HuH-7 (cell line): ENCODE data around the gene PRDX5.

Experiments
- DNase-seq: peaks from one replicate; pipeline ENCODE4 v3.0.0; 2011; ENCODE audit warnings: low spot score

The PRDX5 gene

DNA sequence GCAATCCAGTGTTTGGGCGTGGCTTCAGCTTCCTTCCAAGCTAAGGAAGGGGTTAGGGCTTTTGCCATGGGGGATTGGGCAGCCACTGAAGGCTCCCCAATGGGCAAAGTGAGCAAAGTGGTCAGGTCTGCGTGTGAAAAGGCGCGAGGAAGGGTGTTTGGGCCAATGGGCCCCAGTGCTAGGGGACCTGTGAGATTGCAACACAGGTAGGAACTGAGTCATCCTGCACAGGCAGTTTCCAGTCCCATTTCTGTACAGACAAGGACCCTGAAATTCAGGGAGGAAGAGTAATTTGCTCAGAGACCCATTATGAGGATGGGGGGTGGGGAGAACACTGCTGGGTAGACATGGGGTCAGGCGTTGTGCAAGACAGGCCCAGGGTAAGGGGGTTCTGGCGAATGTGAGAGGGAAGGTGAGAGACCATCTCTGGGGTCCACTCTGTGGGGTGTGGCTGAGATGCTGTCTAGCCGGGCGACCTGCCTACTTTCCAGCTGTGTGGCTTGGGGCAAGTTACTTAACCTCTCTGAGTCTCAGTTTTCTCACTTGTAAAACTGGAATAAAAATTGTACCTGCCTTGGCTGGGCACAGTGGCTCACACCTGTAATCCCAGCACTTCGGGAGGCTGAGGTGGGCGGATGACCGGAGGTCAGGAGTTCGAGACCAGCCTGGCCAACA lies 29.4 kb downstream of the PRDX5 start:
- no peak for DNase-seq

DNA sequence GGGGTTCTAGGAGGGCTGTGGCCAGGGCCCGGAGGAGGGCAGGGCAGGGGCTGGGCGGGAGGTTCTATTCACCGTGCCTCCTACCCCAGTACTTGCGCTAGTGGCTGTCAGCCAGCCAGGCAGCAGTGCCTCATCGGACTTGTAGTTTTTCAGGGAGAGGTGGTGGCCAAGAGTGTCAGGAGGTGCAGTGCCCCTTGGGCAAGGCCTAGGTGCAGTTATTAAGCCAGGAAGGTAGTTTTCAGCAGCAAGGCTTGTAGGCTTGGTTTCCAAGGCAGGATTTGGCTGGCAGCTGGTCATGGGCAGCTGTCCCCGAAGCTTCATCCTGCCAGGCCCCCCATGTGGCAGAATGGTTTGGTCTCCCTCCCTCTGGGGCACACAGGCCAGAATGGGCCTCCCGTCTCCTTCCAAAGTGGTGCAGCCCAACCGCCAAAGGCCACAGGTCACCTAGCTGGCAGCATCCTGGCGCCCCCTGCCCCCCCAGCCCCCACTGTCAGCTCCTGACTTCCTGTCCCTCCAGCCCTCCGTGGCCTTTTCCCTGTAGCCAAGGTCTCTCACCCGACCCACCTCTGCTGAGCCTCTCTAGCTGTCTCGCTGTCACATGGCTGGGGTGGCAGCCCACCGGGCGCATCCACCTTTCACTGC lies 30.6 kb downstream of the PRDX5 start:
- no peak for DNase-seq

DNA sequence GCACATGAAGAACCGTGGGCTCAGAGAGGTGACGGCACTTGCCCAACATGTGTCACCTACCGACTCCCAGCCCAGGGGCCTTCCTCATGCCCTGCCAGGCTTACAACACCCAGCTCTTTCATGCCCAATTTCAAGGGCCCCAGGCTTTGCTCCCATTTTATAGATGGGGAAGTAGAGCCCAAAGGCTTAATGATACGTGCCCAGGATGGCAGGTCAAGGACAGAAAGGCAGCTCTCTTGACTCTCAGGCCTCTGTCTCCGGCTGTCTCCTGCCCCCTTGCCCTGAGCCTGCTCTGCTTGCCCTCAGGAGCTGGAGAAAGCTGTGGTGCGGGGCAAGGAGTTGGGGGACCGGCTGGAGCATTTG lies 31.1 kb downstream of the PRDX5 start:
- no peak for DNase-seq

DNA sequence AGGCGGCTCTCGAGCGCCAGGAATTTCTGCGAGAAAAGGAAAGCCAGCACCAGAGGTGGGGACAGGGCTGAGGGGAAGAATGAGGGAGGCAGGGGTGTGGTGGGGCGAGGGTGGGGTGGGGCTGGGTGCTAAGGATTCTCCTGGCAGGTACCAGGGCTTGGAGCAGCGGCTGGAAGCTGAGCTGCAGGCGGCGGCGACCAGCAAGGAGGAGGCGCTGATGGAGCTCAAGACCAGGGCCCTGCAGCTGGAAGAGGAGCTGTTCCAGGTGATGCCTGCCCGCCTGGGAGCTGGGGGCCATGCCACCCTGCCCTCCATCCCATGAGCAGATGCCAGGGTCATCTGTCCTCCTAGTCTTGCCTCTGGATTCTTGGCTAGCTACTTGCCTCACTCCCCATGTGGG lies 31.5 kb downstream of the PRDX5 start:
- DNase-seq = no peak

DNA sequence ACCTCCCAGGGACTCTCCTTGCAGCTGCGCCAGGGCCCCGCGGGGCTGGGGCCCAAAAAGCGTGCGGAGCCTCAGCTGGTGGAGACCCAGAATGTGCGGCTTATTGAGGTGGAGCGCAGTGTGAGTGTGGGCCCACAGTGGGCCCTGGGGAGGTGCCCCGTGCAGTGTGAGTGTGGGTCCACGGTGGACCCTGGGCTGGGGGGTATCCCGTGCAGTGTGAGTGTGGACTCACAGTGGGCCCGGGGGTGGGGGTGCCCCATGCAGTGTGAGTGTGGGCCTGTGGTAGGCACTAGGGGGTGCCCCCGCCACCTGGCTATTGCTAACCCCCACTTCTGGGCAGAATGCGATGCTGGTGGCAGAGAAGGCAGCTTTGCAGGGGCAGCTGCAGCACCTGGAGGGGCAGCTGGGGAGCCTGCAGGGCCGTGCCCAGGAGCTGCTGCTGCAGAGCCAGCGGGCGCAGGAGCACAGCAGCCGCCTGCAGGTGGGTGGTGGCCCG lies 33.3 kb downstream of the PRDX5 start:
- no peak for DNase-seq

DNA sequence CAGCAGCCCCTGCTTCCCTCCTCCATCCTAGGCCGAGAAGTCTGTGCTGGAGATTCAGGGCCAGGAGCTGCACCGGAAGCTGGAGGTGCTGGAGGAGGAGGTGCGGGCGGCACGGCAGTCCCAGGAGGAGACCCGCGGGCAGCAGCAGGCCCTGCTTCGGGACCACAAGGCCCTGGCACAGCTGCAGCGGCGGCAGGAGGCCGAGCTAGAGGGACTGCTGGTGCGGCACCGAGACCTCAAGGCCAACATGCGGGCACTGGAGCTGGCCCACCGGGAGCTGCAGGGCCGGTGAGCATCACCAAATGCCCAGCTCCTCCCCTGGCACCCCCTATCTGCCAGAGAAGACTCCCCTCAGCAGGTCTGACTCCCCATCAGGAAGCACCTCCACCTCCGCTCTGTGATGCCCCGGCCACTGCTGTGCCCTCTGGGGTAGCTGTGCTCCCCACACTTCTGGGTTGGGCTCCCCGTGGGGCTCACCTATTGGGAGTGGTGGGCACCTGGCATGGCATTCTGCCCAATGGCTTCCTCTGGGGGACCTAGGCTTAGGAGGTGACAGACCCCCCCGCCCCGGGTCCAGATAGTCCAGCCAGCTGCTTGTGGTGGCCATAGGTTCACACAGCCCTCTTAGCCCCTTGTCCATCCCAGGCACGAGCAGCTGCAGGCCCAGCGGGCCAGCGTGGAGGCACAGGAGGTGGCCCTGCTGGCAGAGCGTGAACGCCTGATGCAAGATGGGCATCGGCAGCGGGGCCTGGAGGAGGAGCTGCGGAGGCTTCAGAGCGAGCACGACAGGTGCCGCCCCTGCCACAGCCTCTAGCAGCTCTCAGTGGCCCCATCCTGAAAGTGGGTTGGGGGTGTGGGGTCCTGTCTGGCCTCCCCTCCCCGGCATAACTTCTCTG lies 34.4 kb downstream of the PRDX5 start:
- no peak for DNase-seq

DNA sequence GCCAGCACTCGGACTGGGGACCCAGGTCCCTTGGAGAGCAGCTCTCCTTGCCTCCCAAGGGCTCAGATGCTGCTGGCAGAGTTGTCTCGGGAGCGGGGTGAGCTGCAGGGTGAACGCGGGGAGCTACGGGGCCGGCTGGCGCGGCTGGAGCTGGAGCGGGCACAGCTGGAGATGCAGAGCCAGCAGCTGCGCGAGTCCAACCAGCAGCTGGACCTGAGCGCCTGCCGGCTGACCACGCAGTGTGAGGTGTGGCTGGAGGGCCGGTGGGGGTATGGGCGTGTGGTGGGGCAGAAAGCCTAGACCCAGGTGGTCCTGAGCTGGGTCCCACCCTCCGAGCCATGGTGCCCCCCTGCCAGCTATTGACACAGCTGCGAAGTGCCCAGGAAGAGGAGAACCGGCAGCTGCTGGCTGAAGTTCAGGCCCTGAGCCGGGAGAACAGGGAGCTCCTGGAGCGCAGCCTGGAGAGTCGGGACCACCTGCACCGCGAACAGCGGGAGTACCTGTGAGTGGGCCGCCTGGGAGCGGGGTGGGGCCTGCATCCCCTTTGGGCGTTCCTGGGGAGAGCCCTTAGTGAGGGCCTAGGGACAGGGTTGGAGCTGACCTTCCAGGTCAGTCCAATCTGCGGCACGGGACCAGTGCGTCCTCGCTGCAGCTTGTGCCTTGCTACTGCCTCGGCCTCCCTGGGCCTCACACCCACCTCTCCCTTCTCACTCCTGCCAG lies 35.2 kb downstream of the PRDX5 start:
- no peak for DNase-seq

DNA sequence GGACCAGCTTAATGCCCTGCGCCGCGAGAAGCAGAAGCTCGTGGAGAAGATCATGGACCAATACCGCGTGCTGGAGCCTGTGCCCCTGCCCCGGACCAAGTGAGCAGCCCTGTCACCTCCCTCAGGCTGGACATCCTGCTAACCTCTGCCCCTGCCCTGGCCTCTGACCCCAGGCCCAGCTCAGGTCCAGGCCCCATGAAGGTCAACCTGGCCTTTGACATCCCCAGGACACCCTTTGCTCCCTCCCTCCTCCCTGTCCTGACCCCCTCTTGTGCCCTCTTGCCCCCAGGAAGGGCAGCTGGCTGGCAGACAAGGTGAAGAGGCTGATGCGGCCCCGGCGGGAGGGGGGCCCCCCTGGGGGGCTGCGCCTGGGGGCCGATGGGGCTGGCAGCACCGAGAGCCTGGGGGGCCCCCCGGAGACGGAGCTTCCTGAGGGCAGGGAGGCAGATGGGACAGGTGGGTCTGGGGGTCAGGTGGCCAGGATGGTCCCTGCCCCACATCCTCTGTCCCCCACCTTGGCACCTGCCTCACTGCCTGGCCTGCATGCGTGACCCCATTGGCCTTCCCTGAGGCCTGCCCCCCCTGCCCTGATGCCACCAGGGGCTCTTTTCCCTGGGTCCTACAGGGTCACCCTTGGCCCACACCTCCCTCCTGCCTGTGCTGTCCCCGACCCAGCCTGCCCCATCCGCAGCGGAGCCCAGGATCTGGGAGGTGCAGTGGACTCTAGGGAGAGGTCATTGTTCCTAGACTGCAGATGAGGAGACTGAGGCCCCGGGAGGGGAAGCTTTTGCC lies 36.0 kb downstream of the PRDX5 start:
- no peak for DNase-seq

DNA sequence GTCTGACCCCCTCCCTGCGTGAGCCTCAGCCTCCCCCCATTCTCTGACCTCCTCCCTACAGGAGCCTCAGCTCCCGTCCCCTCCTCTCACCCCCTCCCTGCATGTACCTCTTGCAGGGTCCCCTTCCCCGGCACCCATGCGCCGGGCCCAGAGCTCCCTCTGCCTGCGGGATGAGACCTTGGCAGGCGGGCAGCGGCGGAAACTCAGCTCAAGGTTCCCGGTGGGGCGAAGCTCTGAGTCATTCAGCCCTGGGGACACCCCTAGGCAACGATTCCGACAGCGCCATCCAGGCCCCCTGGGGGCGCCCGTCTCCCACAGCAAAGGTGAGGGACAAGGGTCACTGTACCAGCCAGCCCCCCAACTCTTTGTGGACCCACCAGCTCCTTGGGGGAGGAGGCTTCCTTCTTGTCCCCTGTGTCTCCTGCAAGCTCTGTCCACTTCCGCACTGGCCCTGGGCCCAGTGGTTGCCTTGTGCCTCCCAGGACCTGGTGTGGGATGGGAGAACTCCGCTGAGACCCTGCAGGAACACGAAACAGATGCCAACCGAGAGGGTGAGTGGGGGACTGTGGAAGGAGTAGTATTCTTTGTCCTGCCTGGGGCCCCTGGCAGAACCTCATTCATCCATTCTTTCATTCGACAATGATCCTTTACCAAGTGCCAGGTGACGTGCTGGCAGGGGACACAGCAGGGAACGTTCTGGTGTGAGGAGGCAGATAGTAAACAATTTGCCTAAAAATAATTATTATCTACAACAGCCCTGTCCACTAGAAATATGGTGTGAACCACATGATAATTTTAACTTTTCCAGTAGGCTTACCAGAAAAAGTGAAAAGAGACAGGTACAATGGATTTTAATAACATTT lies 37.4 kb downstream of the PRDX5 start:
- DNase-seq = peak; percentile 94

DNA sequence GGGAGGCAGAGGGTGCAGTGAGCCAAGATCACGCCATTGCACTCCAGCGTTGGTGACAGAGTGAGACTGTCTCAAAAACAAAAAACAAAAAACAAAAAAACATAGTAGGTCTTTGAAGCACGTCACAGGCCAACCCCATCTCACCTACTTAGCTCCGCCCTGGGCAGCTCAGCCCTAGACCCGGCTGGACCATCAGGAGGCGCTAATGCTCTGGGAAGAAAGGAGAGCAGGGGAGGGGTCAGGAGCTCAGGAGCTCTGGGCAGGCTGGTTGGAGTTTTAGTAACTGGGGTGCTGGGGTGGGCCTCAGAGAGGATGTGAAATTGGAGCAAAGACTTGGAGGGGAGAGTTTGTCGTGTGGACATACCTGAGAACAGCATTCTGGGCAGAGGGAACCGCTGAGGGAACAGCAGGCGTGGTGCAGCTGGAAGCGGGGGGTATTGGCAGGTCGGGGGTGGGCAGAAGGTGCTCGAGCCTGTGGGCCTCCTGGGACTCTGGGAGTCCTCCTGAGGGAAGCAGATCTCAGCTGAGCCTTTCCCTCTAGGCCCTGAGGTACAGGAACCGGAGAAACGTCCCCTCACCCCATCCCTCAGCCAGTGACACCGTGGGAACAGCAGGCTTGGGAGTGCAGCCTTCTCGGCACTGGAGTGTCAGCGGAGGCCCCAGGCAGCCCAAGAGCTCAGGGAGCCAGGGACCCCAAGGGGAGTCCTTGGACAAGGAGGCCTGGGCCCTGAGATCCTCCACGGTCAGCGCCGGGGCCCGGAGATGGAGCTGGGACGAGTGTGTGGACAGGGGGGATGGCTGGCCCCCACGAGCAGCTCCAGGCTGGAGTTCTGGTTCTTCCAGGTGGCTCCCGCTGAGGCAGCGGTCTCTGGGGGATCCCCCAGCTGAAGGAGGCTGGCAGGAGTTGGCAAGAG lies 38.8 kb downstream of the PRDX5 start:
- DNase-seq = peak; percentile 79

DNA sequence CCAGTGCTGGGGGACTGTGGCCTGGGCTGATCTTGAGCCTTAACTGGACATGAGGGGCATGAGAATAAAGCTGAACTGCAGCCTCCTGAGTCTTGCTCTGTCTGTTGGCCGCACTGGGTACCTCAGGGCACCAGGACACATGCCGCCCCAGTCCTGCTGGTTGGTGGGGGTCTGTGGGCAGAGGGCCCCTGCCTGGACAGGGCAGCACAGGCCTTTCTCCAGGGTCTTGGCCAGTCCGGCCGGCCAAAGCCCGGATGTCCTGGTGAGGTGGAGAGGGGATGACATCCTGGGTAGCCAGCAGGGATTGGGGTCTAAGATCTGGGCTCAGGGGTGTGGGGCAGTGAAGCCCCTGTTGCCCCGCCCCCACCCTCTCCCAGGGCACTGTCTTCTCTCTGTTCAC lies 39.5 kb downstream of the PRDX5 start:
- DNase-seq = no peak

DNA sequence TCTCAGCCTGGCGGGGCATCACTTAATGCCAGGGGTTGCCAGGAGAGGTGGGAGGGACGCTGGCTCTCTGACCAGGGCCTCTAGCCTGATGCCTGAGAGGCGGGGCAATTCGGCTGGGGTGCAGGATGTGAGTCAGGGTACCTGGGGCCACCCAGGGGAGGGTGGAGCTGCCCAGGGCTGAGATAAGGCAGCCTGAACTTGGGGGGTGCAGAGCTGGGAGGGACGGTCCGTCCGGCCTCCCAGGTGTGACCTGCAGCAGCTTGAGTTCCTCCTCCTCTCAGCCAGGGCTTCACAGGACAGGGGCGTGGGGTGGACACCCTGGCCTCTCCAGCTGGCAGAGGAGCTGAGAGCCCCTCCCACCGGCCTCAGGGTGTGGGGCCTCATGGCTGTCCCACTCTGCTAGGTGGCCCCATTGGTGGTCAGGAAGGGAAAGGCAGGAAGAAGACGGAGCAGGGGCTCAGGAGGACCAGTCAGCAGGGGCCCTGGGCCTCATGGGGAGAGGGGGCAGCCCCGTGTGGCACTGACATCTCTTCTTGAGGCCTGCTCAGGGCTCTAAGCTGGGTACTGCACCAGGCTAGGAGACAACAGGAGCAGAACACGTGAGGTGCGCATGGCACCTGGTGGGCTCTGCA lies 40.1 kb downstream of the PRDX5 start:
- no peak for DNase-seq

DNA sequence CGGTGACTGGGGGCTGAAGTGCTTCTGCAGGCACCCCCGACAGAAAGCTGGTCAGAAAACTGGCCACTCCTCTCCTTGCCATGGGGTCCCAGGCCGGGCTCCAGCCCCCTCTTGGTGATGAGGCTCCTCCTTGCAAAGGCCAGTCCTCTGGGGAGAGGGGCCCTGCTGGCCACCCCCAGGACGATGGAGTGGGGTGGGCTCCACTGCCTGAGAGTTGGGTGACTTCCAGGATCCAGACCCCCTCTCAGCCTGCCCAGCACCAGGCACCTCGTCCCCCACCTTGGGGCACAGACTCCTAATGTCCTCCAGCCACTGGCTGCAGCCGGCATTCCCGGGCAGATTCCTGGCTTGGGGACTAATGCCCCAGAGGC lies 40.6 kb downstream of the PRDX5 start:
- no peak for DNase-seq

DNA sequence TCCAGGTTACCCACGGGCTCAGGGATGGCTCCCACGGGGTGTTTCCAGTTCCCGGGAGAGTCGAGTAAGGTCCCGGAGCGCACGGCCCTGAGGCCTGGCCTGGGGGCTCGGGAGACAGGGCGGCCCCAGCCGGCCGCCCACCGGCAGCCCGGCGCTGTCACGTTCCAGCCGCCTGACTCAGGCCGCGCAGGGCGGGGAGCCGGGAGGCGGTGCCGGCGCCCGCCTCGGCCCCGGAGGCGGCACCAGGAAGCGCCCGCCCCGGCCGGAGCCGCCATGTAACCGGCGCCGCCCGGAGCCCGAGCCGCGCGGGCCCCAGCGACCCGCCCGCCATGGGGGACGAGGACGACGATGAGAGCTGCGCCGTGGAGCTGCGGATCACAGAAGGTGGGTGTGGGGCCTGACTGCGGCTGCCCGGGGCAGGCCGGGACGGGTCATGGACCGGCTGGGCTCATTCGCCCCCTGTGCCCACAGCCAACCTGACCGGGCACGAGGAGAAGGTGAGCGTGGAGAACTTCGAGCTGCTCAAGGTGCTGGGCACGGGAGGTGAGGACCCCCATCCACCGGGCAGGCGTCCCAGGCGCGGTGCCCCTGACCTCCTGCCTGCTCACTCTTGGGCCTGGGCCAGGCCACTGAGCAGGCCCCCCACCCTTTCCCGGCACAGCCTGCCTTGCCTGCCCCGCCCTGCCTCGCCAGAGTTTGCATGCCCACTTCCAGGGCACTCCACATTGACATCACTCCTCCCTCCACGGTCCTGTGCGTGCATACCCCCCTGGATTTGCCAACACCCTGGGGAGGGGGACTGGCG lies 41.2 kb downstream of the PRDX5 start, which contains the start of gene RPS6KA4:
TSS of gene RPS6KA4 (plus strand) at position 256 of the 805 bp plus-strand sequence. CDS start at position 330, 74 bp downstream.
- peak; percentile 58 for DNase-seq

DNA sequence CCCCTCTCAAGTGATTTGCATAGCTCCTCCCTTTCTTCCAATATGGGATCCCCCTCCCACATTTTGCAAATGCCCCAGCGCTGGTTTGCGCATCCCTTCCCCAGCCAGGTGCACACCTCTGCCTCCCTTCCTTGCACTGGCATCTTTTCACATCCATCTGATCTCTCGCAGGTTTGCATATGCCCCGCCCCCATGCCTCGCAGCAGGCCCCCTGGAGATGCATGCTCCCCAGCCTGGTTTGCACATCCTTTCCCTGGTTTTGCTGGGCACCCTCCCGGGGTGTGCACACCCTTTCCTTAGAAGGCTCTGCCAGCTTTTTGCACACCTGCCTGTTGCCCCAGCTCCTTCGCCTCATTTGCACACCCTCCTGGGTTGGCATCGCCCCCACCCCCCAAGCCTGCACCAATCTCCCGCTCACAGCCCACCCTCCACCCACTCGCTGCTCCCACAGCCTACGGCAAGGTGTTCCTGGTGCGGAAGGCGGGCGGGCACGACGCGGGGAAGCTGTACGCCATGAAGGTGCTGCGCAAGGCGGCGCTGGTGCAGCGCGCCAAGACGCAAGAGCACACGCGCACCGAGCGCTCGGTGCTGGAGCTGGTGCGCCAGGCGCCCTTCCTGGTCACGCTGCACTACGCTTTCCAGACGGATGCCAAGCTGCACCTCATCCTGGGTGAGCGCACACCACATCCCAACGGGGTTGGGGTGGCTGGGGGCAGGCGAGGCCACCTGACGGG lies 42.0 kb downstream of the PRDX5 start:
- DNase-seq = no peak

DNA sequence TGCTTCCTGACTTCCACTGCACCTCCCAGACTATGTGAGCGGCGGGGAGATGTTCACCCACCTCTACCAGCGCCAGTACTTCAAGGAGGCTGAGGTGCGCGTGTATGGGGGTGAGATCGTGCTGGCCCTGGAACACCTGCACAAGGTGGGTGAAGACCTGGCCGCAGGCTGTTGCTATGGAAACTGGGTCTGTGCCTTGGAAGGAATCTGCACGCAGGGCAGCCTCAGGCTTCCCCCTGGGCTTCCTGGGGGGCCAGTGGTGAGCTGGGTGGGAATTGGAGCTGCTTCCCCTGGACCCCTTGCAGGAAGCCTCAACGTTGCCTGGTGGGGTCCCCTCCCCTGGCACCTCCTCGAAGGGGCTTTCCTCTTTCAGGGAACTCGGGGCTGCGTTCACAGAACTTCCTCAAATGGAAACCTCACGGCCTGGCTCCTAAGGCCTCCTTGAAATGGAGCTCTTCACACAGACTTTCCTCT lies 42.6 kb downstream of the PRDX5 start:
- no peak for DNase-seq

DNA sequence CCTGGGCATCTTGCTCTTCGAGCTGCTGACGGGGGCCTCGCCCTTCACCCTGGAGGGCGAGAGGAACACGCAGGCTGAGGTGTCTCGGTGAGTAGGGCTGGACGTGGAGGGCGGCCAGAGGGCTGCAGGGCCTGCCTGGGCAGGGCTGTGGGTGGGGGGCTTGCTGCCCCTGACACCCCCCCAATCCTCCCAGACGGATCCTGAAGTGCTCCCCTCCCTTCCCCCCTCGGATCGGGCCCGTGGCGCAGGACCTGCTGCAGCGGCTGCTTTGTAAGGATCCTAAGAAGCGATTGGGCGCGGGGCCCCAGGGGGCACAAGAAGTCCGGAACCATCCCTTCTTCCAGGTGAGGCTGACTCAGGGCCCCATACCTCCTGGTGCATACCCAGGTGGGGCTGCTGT lies 43.7 kb downstream of the PRDX5 start:
- DNase-seq = no peak
